22Rv1 (cell line): Measurements from ENCODE around the gene JAML.

Source experiments
- ZFX ChIP-seq: fragments of 450-650 bp; IDR thresholded peaks from 2 replicates; pipeline ENCODE4 v1.6.1; 2017; ENCODE audit warnings: antibody characterized with exemption, borderline replicate concordance
- TF ChIP-seq, protein P1 (sequence below): fragments of 450-650 bp; IDR thresholded peaks from 2 replicates; pipeline ENCODE4 v1.5.1; 2017; ENCODE audit warnings: mild to moderate bottlenecking

DNA sequence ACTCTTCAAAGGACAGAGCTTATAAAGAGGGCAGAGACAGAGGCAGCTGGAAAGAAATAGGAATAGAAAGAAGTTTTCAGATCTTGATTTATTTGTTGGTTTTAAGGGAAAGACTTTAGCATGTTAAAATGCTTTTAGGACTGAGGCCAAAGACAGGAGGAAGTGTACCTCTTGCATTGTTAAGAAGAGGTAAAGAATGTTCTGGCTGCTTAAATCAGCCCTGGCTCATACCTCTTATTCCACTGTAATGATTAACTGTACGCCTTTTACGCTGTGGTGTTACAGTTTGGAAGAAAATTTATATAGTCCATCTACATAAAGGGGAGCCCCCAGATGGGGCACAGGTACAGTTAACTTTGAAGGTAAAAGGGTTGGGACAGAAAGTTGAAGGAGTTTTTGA, 49.4 kb upstream of the JAML start:
- TF ChIP-seq, protein P1, sequence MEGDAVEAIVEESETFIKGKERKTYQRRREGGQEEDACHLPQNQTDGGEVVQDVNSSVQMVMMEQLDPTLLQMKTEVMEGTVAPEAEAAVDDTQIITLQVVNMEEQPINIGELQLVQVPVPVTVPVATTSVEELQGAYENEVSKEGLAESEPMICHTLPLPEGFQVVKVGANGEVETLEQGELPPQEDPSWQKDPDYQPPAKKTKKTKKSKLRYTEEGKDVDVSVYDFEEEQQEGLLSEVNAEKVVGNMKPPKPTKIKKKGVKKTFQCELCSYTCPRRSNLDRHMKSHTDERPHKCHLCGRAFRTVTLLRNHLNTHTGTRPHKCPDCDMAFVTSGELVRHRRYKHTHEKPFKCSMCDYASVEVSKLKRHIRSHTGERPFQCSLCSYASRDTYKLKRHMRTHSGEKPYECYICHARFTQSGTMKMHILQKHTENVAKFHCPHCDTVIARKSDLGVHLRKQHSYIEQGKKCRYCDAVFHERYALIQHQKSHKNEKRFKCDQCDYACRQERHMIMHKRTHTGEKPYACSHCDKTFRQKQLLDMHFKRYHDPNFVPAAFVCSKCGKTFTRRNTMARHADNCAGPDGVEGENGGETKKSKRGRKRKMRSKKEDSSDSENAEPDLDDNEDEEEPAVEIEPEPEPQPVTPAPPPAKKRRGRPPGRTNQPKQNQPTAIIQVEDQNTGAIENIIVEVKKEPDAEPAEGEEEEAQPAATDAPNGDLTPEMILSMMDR: no peak
- TF ChIP-seq ZFX: no peak
